ENCODE data around the gene PMVK.
A peak's percentile ranks its signal among the peaks of the same experiment; 100 is the strongest.

The PMVK gene

DNA sequence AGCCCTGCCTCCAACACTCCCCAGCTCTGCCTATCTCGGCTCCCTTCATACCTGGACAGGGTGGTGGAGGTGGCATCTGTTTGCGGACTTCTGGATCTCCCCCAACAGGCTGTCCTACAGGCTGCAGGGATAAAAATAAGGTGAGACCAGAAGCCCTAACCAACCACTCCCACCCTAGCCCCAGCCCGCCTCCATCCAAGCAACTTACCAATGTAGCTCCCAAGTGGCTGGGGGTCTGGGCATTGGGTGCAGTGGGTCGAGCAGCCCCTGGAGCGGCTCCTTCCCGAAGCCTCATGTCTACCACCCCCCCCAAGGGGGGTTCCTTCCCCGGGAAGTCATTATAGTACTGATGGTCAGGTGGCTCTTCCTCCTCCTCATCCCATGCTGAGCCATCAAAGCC is 29.6 kb upstream of the PMVK start:
- DNase-seq: no peak

DNA sequence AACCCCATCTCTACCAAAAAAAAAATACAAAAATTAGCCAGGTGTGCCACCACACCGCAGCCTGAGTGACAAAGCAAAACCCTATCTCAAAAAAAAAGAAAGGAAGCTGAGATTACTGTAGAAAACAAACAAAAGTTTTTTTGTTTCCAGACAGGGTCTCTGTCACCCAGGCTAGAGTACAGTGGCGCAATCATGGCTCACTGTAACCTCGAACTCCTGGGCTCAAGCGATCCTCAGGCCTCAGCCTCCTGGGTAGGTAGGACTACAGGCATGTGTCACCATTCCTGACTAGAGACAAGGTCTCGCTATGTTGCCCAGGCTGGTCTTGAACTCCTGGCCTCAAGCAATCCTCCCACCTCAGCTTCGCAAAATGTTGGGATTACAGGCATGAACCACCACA is 27.8 kb upstream of the PMVK start:
- no peak for DNase-seq

DNA sequence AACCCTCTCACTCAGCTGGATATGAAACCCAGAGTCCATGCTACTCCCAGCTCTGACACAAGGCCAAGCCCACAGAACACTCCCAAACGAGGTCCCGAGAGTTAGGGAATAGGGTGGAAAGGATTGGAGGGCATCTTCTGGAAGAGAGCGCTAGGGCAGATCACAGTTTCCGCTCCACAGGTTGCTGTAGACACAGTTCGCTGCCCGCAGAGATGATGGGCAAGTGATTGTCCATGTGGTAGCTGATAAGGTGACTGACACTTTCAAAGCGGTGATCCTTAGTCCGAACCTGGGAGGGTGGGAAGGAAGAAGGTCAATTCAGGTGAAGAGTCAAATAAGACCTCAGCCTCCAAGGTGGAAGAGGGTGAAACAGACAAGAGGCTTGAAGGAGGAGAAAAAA is 27.1 kb upstream of the PMVK start:
- DNase-seq: no peak

DNA sequence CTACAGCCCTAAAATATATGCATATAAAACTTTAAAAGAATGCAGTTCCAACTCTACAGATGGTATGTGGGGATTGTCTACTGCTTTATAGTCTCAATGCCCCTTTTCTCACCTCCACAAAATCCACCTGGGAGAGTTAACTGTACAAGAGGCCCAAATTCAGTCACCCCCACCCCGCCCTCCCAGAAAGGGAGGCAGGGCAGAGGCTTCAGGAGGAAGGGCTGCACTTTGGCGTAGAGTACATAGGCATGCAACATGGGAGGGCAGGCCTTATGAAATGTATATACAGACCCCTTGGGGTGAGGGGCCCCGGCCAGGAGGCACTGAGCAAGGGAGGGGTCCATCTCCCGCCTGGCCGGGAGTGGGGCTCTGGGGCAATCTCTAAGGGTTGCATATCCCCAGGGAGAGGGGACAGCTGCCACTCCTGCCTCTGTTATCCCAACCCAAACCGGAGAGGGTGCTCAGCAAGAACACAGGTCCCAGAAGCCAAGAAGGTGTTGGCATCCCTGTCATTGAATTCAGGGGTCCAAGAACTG is 26.3 kb upstream of the PMVK start:
- no peak for DNase-seq

DNA sequence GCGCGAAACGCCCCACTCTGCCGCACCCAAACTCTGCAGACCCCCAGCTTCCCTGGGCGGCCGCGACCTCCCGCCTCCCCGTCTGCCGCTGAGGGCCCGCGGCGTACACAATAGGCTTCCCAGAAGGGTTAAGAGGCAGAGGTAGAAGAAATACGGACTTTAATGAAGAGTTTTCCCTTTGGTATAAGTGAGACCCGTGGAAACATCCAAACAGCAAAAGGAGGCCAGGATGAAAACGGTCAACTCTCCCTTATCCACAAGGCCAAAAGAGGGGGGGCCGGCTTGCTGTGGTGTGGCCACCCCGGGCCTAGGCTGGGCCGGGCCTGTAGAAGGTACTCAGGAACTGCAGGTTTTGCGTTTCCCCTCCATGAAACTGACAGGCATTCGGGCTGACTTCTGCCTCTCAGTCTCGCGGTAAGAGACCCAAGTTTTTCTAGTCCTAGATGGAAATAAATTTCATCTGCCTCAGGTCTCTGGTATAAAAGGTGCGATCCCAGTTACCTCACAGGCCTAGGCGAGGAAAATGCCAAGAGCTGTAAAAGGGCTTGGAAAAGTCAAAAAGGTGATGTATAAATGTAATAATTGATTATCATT is 25.7 kb upstream of the PMVK start:
- DNase-seq: no peak

DNA sequence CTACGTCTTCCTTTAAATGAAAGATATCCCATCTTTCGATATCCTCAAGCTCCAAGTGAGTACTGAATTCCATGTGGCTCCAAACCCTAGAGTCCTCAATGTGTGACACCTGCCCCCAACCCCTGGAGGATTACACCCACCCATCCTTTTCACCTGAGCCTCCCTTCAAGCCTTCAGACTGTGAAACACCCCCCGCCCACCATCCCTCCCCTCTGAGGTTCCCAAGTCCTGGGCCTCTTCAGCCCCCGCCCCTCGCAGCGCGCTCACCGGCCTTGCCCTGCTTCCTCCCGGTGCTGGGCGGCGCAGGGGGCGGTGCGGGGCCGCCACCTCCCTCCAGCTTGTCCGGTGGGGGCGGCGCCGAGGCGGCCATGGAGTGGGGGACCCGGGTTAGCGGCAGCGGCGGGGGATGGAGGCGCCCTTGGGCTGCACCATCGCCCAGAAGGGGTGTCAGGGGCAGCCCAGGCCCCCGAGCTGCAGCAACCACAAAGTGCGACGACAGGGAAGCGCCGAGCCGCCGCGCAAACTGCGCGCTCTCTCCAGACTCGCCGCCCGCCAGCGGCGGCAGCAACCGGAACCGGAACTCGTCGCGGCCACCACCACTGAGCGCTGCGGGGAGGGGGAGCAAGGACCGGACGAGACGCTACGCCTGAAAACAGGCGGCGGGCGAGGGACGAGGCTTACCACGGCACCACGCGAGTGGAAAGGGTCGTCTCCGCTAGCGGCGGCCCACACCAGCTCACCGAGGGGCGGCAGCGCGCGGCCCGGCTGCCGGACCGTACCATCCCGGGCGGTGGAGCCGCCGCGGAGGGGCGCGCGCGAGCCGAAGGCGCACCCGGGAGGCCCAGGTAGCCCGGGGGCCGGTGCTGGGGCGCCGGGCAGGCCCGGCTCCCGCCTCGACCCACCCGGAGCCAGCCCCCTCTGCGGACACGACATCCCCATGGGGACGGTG is 25.0 kb upstream of the PMVK start, which contains the start of gene PYGO2:
PYGO2 (minus strand) TSS at position 576 of the 949 bp plus-strand sequence; CDS start at position 370, 206 bp downstream.
- DNase-seq: peak; percentile 63

DNA sequence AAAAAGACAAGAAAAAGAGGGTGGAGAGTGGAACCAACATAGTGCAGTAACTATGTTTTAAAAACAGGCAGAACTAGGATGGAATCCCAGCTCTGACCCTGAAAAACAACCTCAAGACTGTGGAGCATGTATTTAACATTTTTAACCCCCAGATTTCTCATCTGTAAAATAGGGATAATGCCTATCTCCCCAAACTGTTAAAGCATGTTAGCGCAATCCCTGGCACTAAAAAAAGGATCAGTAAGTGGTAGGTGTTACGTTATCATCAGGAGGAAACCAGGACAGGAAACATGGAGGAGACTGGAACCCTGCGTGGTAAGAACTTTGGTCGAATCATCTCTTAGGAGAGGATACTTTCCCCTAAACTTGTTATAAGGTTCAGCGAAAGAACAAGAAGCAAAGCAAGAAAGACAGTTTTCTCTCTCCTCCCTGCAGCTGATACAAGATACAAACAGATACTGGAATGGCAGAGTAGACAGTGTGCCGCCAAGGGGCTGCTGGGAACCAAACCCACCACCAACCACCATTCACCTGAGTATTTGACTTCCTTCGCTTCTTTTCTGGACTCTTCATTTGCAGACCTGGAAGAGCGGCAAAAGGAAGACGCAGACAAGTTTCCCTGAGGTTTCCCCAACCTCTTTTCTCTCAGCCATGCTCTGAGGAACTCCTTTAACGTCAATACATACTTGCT is 24.1 kb upstream of the PMVK start:
- DNase-seq: no peak

DNA sequence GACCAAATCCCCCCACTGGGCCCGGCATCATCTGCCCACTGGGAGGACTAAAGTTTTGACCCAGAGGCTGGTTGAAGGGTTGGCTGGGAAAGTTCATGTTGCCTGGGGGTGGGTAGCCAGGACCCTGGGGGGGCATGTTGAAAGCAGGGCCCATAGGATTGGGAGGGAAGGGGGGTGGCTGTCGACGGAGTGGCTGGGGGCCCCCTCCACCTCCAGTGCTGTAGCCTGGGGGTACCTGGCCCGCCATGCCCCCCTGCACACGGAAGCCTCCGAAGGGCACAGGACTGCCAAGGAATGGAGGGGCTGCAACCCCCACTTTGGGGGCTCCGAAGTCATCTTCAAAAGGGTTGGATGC is 22.9 kb upstream of the PMVK start:
- DNase-seq: no peak

DNA sequence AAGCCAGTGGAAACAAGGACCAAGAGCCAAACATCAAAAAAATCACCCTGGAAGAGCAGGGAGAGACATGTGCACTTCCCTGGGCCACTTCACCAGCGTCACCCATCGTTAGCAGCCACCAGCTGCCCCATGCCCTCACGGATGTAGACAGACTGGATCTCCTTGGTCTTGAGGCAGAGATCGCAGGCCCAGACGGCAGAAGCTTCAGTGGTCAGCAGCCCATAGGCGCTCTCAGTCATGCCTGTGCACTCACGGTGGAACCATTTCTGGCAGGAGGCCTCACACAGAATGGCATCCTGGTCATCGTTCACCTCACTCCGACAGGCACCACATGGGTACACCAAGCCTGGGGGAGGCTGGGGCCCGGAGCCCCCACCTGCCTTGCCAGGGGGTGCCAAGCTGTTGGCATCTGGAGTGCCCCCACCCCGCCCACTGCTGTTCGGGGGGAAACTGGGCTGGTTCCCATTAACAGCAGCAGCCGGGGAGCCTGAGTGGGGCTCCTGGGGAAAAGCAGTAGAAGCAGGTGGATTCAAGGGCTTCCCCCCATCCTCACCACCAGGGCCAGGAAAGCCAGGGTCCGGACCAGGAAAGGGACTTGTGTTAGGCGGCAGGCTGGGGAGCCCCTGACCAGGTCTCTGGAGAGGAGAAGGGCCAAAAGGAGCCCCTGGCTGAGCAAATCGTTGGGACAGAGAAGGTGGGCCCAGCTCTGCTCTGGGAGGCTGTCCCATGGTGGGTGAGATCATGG is 22.3 kb upstream of the PMVK start:
- no peak for DNase-seq

DNA sequence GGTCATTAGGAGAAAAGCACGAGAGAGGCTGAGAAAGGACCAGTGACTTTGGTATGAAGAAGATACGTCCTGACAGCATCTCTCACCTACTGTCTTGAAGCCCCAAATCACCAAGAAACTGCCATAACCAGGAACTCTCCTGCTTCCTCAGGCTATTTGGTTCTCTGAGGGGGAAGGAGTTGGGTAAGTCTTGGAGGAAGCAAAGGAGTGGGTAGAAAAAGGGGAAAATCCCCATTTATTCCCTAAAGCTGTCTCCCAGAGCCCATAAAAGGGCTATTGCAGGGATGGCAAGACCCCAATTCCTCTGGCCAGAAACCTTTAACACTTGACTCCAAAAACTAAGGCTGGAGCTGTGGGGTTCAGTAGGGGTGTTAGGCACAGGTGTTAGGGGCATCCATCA is 21.5 kb upstream of the PMVK start:
- no peak for DNase-seq

DNA sequence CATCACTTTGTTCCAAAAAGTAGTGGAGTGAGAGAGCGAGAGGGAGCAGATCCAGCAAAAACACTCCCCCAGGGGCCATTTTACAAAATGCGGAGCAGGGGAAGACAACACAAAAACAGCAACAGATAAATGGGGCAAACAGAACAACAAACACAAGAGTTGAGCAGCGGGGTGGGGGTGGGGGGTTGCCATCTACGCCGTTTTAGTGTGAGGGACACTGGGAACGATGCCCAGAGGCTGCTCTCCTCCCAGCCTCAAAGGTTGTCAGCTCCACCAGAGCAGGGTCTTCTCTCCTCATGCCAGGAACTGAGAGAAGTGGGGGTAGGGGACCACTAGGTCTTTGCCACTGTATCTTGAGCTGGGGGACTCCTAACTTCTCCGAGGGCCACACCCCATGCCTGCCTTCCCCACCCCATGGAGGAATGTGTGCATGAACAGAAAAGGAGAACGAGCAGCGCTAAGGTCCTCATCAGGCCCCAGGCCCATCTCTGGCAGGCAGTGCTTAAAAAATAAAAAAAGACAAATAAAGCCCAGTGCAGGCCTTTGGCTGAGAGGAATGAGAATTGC is 20.7 kb upstream of the PMVK start:
- DNase-seq: no peak

DNA sequence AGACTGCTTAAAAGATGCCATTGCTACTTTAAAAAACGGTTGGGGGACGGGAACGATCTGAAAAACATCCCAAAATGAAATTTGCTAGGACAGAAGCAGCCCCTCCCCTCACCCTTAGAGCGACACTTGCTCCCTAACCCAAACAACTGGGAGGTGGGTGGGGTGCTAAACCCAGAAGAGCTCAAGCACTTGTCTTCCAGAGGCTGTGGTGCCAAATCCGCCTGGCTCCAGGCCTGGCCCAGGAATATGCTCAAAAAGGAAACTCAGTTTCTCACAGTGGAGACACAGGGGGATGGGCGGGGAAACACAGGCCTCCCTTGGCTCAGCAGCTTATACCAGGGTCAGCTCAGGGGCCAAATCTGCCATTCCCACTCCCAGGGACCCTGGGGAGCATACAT is 20.0 kb upstream of the PMVK start:
- no peak for DNase-seq

DNA sequence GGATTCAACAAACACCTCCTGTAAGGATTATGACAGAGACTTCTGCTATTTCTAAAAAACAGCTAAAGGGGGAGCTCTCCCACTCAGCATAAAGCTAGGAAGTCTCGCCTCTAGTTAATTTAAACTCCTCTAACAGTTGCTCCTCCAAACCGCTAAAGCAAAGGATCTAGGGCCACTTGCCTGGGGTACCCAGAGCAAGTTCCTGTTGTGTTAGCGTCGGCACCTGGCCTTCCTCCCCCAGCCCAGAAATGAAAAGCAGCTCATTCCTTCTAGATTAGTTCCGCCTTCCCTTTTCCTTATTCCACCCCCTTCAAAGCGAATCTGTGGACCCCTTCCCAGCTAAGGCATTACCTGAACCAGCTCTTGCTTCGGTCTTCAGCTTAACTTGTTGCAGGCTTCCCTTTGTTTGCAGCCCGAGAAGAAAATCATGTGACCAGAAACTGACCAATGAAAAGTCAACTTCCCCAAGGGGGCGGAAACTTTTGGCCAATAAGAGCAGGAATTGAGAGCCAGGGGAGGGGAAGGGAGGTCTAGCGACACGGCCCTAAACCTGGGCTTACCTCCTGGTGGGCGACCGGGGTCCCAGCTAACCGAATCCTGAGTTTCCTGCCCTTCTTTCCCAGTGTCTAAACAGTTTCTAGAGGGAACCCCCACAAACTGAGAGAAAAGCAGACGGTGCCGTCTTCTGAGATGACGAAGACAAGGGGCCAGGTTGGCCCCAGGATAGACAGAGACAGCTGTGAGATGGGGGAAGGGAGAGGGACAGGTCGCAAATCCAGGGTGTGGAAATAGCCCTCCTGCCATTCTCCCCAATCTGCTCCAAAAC is 19.4 kb upstream of the PMVK start, which contains the start of gene PBXIP1:
PBXIP1 (minus strand) TSS at position 382 of the 826 bp plus-strand sequence. CDS start 2,378 bp downstream, outside the sequence.
- DNase-seq: peak; percentile 85

DNA sequence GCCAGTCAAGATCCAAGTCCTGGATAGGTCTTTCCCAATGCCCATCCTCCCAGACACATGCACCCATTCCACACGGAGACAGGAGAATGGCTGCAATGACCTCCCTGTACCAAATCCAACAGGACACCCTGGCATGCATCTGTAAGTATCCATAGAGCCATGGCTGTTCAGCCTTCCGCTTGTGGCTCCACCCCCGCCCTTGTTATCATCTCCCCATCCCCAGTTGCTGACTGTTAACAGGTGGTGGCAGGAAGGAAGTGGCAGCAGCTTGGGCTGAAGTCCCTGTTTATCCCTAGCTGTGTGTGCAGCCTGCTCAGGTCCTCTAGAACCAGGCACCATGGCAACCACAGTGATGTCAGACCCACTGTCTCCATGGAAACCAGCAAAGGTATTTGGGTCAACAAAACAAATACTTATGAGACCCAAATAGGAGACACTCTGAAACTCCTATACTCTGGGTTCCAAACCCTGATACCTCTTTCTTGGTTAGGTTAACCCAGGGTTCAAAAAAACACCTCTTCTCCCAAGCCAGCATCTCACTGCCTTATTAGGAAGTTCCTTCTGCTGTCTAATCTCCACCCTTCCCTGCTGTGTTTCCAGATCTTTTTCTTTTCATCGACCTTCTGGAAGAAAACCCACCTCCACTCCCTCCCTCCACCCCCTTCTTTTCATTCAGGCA is 18.7 kb upstream of the PMVK start:
- DNase-seq: peak; percentile 53

DNA sequence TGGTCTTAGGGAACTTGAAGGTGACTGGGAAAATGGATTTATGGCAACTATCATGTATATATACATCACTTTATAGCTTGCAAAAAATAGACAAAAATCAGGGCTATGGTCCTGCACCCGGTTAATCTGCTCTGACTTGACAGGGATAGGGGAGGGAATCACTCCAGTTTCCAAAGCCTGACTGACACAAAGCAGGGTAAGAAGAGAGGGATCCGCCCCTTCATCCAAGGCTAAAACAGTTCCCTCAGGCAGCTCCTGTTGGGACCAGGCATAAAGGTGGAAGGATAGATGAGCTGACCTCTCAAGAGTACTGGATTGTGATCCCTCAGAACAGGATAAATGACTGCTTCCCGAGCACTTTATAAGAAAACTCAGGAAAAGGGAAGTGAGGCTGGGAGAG is 18.0 kb upstream of the PMVK start:
- no peak for DNase-seq

DNA sequence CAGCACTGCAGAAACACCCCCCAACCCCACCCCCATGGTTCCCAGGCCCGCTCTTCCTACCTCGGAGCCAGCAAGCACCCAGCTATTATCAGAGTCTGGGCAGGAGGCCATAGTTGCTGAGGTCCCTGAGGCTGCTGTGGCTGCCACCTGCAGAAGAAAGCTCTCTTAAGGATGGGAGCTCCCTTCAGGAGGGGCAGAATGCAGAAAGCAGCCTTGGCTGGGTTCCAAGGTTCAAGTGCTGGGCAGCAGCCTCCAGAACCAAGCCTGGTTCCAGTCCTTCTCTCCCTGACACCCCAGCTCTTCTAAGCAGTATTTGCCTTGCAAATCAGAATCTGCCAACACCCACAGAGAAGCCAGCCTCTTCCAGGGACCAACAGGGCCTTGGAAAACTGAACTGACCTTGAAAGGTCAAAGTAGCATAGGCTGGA is 17.1 kb upstream of the PMVK start:
- DNase-seq: peak; percentile 8

DNA sequence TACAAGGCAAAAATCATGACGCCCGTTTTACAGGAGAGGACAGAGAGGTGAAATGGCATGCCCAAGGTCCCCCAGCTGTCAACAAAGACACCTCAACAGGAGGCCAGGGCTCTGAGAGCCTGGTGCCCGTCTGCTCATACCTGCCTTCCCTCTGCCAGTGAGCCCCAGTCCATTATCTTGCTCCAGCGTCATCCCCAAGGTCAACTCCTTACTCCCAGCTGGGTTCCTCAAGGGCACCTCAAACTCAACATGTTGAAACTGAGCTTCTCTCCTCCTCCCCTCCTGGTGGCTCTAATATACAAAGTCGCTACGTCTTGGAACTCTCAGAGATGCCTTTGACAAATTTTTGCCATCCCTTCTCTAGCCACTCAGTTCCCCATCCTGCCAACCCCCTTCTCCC is 16.1 kb upstream of the PMVK start:
- no peak for DNase-seq

DNA sequence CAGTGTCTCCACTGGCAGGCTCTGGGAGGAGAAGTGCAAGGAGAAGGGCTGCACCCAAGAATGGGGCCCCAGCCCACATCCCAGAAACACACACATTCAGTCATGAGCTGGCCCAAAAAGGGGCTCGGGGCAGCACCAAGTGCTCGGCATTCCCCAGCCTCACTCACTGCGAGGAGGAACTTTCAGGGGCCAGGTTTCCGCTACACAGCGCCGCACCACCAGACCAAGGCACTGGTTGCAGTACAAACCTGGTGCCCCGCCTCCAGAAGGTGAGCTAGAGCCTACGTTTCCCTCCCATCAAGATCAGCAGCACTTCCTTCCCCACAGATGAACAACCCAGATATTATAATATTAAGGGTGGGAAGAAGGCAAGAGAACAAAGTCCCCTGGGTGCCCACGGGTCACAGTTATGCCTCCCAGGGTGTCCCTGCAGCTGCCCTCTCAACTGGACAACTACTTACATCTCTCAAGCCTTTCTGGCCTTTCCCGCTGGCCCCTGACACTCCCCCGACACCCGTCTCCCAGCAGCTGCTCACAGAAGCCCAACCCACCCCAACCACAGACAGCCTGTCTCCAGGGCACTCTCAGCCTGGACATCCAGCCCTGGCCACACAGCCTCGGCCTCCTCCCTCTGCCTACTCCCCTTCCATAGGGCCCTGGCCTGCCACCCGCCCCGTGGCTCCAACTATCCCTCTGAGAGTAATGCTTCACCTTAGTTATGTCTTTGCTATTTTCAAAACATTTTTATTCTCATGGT is 15.6 kb upstream of the PMVK start:
- DNase-seq: no peak

DNA sequence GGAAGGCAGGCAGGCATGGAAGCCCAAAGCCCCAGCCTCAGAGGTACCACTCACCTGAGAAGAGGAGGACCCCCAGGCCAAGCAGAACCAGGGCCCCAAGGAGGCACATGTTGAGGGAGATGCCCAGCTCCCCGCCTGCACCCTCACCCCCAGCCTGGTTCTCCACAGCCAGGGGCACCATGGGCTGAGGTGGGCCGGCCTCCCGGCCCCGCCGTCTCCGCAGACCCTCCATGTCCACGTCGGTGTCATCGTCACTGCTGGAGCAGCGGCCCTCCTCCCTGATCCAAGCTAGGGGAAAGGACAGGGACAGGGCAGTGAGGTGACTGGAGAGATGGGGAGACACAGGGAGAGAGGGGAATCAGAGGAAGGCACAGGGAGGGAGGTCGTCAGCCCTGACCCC is 11.6 kb upstream of the PMVK start:
- no peak for DNase-seq
